HepG2 (cell line): ENCODE data around the gene HOXA6. TPM values are rescaled to one million over a fixed set of nuclear protein-coding genes. Genes with fewer than 3 reads are reported as not detected.

ENCODE experiments used
- BRD4 ChIP-seq: sonication (generic); formaldehyde crosslinking; IDR thresholded peaks from 2 replicates; pipeline ENCODE4 v1.4.0; 2020; ENCODE audit warnings: missing genetic modification reagents
- DMAP1 ChIP-seq: IDR thresholded peaks from 2 replicates; pipeline ENCODE4 v1.6.1; 2016
- EZH2 ChIP-seq: conservative IDR thresholded peaks from 2 replicates; pipeline ENCODE4 v1.6.1; 2012; ENCODE audit warnings: mild to moderate bottlenecking, low read depth, low read length, moderate library complexity
- FOXK2 ChIP-seq: fragments of 450-650 bp; IDR thresholded peaks from 2 replicates; pipeline ENCODE4 v1.6.1; 2016
- HDAC1 ChIP-seq: sonication (generic); formaldehyde crosslinking; IDR thresholded peaks from 2 replicates; pipeline ENCODE4 v1.5.1; 2020; ENCODE audit warnings: mild to moderate bottlenecking, missing genetic modification reagents
- KDM2A ChIP-seq: sonication (generic); formaldehyde crosslinking; IDR thresholded peaks from 2 replicates; pipeline ENCODE4 v1.4.0; 2020; ENCODE audit warnings: low read depth, missing genetic modification reagents, borderline replicate concordance
- NCOA2 ChIP-seq: sonication (generic); formaldehyde crosslinking; IDR thresholded peaks from 2 replicates; pipeline ENCODE4 v1.8.0; 2022; ENCODE audit warnings: inconsistent platforms
- PPARG ChIP-seq: conservative IDR thresholded peaks from 2 replicates; pipeline ENCODE4 v1.6.1; 2016; ENCODE audit warnings: missing biosample characterization, missing genetic modification reagents
- RARA ChIP-seq: IDR thresholded peaks from 2 replicates; pipeline ENCODE4 v1.6.1; 2016; ENCODE audit warnings: missing genetic modification reagents, missing compliant biosample characterization
- RBFOX2 ChIP-seq: fragments of 200-400 bp; formaldehyde crosslinking; IDR thresholded peaks from 2 replicates; pipeline ENCODE4 v1.6.1; 2017; ENCODE audit warnings: low read depth, mild to moderate bottlenecking, low read length
- SMYD3 ChIP-seq: sonication (generic); formaldehyde crosslinking; IDR thresholded peaks from 2 replicates; pipeline ENCODE4 v1.8.1; 2023; ENCODE audit warnings: mild to moderate bottlenecking, missing genetic modification reagents
- TOE1 ChIP-seq: sonication (generic); formaldehyde crosslinking; IDR thresholded peaks from 2 replicates; pipeline ENCODE4 v1.4.0; 2020; ENCODE audit warnings: mild to moderate bottlenecking, missing genetic modification reagents
- ZNF207 ChIP-seq: fragments of 450-650 bp; IDR thresholded peaks from 2 replicates; pipeline ENCODE4 v1.6.1; 2016; ENCODE audit warnings: antibody characterized with exemption, borderline replicate concordance
- ZNF556 ChIP-seq: sonication (generic); formaldehyde crosslinking; IDR thresholded peaks from 2 replicates; pipeline ENCODE4 v1.4.0; 2020; ENCODE audit warnings: mild to moderate bottlenecking, missing genetic modification reagents, borderline replicate concordance
- polyA plus RNA-seq, 8 experiments: library from polyadenylated mRNA; depleted of rRNA in 3 of 8; stranded (reverse) in 7 of 8; unstranded in 1 of 8; fragments of >200 nt; fragmentation: Illumina TruSeq in 4 of 8; extraction: Trizol in 4 of 8; gene quantifications; 2 replicates each; pipeline versions ENCODE4 v1.2.1 to v1.2.3, GENCODE V29; 2011 to 2016; ENCODE audit warnings: low read depth in 4 of 8, missing spikeins in 1 of 8, mixed read lengths in 1 of 8; ENCODE audit not compliant: insufficient read depth in 1 of 8
- total RNA-seq, 5 experiments: library from RNA; depleted of rRNA; stranded (reverse); fragments of >200 nt; fragmentation: Illumina TruSeq; extraction: Trizol; gene quantifications; 2 replicates each; pipeline ENCODE4 v1.2.3, GENCODE V29; 2016; ENCODE audit warnings: low read depth in 1 of 5
- TF ChIP-seq, protein P1 (sequence below): sonication (generic); formaldehyde crosslinking; IDR thresholded peaks from 2 replicates; pipeline ENCODE4 v1.4.0; 2020; ENCODE audit warnings: missing genetic modification reagents
- TF ChIP-seq, protein P2 (sequence below): sonication (generic); formaldehyde crosslinking; IDR thresholded peaks from 2 replicates; pipeline ENCODE4 v1.4.0; 2020; ENCODE audit warnings: low read depth, mild to moderate bottlenecking, missing genetic modification reagents
- TF ChIP-seq, protein P3 (sequence below): sonication (generic); formaldehyde crosslinking; IDR thresholded peaks from 2 replicates; pipeline ENCODE4 v1.4.0; 2020; ENCODE audit warnings: missing genetic modification reagents
- TF ChIP-seq, protein P4 (sequence below): sonication (generic); formaldehyde crosslinking; IDR thresholded peaks from 2 replicates; pipeline ENCODE4 v1.8.0; 2022; ENCODE audit warnings: mild to moderate bottlenecking, missing genetic modification reagents, moderate library complexity
- TF ChIP-seq, protein P5 (sequence below): sonication (generic); formaldehyde crosslinking; IDR thresholded peaks from 2 replicates; pipeline ENCODE4 v1.9.0; 2021; ENCODE audit warnings: missing genetic modification reagents, mild to moderate bottlenecking, borderline replicate concordance

The HOXA6 gene
- total and polyA plus RNA-seq, 2 of the 13 experiments (the other 11 are each of a cell fraction or from before 2014, with no cell fraction given), result 1.3 to 1.5 TPM

DNA sequence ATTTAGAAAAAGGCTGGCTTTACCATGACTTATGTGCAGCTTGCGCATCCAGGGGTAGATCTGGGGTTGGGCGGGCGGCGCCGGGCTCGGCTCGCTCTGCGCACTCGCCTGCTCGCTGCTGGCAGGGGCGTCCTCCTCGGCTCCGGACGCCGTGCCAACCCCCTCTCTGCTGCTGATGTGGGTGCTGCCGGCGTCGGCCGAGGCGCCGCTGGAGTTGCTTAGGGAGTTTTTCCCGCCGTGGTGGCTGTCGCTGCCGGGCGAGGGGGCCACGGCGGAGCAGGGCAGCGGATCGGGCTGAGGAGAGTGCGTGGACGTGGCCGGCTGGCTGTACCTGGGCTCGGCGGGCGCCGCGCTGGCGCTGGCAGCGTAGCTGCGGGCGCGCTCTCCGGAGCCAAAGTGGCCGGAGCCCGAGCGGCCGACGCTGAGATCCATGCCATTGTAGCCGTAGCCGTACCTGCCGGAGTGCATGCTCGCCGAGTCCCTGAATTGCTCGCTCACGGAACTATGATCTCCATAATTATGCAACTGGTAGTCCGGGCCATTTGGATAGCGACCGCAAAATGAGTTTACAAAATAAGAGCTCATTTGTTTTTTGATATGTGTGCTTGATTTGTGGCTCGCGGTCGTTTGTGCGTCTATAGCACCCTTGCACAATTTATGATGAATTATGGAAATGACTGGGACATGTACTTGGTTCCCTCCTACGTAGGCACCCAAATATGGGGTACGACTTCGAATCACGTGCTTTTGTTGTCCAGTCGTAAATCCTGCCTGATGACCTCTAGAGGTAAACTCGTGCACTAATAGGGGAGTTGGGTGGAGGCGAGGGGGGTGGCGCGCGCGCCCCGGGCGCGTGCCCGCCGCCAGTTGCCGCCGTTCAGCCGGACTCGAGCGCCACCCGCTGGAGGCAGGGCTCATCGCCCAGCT lies 4.3 kb downstream of the HOXA6 start, which contains the start of gene HOXA5 (continued):
- TF ChIP-seq, protein P1, sequence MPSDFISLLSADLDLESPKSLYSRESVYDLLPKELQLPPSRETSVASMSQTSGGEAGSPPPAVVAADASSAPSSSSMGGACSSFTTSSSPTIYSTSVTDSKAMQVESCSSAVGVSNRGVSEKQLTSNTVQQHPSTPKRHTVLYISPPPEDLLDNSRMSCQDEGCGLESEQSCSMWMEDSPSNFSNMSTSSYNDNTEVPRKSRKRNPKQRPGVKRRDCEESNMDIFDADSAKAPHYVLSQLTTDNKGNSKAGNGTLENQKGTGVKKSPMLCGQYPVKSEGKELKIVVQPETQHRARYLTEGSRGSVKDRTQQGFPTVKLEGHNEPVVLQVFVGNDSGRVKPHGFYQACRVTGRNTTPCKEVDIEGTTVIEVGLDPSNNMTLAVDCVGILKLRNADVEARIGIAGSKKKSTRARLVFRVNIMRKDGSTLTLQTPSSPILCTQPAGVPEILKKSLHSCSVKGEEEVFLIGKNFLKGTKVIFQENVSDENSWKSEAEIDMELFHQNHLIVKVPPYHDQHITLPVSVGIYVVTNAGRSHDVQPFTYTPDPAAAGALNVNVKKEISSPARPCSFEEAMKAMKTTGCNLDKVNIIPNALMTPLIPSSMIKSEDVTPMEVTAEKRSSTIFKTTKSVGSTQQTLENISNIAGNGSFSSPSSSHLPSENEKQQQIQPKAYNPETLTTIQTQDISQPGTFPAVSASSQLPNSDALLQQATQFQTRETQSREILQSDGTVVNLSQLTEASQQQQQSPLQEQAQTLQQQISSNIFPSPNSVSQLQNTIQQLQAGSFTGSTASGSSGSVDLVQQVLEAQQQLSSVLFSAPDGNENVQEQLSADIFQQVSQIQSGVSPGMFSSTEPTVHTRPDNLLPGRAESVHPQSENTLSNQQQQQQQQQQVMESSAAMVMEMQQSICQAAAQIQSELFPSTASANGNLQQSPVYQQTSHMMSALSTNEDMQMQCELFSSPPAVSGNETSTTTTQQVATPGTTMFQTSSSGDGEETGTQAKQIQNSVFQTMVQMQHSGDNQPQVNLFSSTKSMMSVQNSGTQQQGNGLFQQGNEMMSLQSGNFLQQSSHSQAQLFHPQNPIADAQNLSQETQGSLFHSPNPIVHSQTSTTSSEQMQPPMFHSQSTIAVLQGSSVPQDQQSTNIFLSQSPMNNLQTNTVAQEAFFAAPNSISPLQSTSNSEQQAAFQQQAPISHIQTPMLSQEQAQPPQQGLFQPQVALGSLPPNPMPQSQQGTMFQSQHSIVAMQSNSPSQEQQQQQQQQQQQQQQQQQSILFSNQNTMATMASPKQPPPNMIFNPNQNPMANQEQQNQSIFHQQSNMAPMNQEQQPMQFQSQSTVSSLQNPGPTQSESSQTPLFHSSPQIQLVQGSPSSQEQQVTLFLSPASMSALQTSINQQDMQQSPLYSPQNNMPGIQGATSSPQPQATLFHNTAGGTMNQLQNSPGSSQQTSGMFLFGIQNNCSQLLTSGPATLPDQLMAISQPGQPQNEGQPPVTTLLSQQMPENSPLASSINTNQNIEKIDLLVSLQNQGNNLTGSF (CRISPR knock-in tag), result no peak
- TF ChIP-seq TOE1 (CRISPR knock-in tag) (no peak), DMAP1 (CRISPR knock-in tag) (no peak), SMYD3 (CRISPR knock-in tag) (no peak), ZNF207 (no peak), RBFOX2 (peak; percentile 71), EZH2 (no peak), HDAC1 (CRISPR knock-in tag) (peak; percentile 43; the same call in 1 of the 2 replicates), ZNF556 (CRISPR knock-in tag) (no peak; the same call in 1 of the 2 replicates), RARA (peak; percentile 54; the same call in 1 of the 2 replicates), BRD4 (no peak), KDM2A (CRISPR knock-in tag) (0 out of 2 replicates have a peak, but pooled peaks have one; percentile 28), FOXK2 (no peak), PPARG (CRISPR knock-in tag) (no peak), NCOA2 (CRISPR knock-in tag) (no peak)
- TF ChIP-seq, protein P2, sequence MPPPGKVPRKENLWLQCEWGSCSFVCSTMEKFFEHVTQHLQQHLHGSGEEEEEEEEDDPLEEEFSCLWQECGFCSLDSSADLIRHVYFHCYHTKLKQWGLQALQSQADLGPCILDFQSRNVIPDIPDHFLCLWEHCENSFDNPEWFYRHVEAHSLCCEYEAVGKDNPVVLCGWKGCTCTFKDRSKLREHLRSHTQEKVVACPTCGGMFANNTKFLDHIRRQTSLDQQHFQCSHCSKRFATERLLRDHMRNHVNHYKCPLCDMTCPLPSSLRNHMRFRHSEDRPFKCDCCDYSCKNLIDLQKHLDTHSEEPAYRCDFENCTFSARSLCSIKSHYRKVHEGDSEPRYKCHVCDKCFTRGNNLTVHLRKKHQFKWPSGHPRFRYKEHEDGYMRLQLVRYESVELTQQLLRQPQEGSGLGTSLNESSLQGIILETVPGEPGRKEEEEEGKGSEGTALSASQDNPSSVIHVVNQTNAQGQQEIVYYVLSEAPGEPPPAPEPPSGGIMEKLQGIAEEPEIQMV (CRISPR knock-in tag), result no peak
- TF ChIP-seq, protein P3, sequence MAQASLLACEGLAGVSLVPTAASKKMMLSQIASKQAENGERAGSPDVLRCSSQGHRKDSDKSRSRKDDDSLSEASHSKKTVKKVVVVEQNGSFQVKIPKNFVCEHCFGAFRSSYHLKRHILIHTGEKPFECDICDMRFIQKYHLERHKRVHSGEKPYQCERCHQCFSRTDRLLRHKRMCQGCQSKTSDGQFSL (CRISPR knock-in tag), result 0 out of 2 replicates have a peak, but pooled peaks have one; percentile 65
- TF ChIP-seq, protein P4, sequence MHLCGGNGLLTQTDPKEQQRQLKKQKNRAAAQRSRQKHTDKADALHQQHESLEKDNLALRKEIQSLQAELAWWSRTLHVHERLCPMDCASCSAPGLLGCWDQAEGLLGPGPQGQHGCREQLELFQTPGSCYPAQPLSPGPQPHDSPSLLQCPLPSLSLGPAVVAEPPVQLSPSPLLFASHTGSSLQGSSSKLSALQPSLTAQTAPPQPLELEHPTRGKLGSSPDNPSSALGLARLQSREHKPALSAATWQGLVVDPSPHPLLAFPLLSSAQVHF, result no peak
- TF ChIP-seq, protein P5, sequence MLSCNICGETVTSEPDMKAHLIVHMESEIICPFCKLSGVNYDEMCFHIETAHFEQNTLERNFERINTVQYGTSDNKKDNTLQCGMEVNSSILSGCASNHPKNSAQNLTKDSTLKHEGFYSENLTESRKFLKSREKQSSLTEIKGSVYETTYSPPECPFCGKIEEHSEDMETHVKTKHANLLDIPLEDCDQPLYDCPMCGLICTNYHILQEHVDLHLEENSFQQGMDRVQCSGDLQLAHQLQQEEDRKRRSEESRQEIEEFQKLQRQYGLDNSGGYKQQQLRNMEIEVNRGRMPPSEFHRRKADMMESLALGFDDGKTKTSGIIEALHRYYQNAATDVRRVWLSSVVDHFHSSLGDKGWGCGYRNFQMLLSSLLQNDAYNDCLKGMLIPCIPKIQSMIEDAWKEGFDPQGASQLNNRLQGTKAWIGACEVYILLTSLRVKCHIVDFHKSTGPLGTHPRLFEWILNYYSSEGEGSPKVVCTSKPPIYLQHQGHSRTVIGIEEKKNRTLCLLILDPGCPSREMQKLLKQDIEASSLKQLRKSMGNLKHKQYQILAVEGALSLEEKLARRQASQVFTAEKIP (CRISPR knock-in tag), result no peak
